NCI-H510A treated with DMSO at 0.1 percent for 48 hours (cell line): ENCODE results near the gene CARM1.
"Not testable (repeated sequence)": the region's sequence is repeated elsewhere in the genome, so short reads cannot be mapped to it uniquely, and the experiment has no call there.

Source experiments
- DNase-seq: peaks from one replicate; lab custom pipeline; 2025; lab: John Stamatoyannopoulos, UW

The CARM1 gene

DNA sequence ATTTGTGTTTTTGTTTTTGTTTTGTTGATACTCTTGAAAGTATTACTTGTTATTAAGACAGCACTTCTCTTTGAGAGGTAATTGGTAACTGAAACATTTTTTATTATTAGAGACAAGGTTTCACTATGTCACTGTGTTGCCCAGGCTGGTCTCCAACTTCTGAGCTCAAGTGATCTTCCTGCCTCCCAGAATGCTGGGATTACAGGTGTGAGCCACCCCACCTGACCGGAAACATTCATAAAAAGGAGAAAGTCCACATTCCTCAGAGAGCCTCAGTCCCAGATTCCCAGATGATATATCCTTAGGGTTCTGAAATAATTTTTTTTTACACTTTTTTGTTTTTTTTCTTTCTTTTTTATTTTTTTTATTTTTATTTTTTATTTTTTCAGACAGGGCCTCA lies 2.7 kb downstream of the CARM1 start:
- no peak for DNase-seq

- DNase-seq, result no peak
These were observed 5.3 kb downstream of the CARM1 start for GRCh38 chr19:10876459-10877240.

DNA sequence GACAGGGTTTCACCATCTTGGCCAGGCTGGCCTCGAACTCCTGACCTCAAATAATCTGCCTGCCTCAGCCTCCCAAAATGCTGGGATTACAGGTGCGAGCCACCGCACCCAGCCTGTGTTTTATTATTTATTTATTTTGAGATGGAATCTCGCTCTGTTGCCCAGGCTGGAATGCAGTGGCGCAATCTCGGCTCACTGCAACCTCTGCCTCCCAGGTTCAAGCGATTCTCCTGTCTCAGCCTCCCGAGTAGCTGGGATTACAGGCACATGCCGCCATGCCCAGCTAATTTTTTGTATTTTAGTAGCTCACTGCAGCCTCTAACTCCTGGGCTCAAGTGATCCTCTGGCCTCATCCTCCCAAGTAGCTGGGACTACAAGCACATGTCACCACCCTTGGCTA lies 6.3 kb downstream of the CARM1 start:
- DNase-seq, result not testable (repeated sequence)

DNA sequence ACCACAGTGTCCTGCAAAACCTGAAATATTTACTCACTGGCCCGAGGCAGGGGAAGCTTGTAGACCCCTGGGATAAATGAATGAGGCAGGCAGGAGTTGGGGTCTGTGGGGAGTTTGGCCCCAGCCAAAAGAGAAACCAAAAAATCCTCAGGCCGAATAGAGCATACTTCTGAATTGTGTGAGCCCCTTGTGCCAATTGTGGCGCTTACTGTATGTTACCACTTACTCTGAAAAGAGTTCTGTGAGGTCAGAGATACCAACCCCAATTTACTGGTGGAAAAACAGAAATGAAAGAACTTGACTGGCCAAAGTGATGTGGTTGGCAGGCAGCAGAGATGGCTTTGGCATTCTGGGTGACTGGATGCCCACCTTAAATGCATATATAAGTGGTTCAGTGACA lies 6.9 kb downstream of the CARM1 start:
- no peak for DNase-seq

- no peak for DNase-seq
These were observed 10.2 kb downstream of the CARM1 start for GRCh38 chr19:10881403-10882107.

GRCh38 chr19:10882108-10882457 lies 10.7 kb downstream of the CARM1 start:
- DNase-seq, result no peak

DNA sequence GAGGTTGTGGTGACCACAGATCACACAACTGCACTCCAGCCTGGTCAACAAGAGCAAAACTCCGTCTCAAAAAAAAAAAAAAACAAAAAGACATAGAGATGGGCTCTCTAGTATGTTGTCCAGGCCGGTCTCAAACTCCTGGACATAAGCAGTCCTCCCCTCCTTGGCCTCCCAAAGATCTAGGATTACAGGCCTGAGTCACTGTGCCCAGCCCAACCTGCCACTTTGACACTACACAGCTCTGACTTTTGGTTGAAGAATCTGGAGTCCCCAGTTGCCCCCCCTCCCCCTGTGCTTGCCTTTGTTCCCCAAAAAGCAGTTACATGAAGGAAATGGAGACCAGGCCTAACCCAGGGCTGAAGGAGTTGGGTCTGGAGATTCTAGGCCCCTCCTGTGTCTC lies 12.9 kb downstream of the CARM1 start:
- no peak for DNase-seq

DNA sequence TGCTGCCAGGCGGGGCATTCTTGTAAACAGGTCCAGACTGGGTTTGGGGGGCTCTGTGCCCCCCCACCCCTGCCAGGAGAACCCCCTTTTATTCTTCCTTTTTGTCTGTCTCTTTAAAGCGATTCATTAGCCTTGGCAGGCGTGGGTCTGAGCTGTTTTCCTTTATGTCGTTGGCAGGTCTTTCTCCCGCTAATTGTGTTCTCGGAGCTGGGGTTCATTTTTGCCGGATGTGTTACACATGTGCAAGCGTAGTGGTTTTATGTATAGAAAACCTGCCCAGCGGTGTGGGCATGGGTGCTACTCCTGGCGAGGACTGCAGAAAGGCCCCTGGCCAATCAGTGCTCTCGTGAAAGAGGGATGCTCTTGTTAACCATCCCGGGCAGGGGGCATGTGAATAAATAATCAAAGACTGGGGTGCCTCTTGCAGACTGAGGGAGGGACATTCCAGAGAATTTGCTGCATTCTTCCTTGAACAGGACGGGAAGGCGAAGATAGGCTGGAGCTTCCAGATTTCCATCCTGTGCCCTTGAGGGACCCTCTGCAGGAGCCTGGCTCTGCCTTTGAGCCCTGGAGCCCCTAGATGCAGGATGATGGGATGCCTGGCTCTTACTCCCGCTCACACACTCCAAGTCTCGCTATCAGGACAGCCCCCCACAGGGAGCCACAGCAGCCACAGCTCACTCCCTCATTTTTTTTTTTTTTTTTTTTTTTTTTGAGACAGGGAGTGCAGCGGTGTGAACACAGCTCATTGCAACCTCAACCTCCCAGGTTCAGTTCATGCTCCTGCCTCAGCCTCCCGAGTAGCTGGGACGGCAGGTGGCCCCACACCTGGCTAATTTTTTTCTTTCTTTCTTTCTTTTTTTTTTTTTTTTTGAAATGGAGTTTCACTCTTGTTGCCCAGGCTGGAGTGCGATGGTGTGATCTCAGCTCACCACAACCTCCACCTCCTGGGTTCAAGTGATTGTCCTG lies 14.1 kb downstream of the CARM1 start:
- DNase-seq, result no peak

GRCh38 chr19:10887616-10888367 lies 16.4 kb downstream of the CARM1 start:
- no peak for DNase-seq

DNA sequence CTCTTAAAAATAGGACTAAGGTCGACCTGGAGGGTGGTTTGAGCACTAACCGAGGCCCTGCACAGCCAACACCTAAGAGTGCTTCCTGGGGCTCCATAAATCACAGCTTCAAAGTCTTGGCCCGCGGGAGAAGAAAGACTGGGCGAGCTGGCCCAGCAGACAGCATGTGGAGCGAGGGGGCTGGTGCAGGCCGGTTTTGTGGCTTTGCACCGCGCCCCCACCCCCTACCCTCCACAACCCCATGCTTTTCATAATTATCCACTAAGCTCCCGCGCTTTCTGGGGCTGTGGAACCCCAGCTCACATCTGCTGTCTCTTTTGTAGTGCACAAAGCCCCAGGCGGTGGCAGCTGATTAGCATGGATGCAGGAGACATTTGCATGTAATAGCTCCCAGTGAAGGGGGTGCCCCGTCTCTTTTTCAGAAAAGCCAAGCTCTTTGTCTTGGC lies 17.1 kb downstream of the CARM1 start:
- DNase-seq, result no peak

GRCh38 chr19:10889880-10890279 lies 18.5 kb downstream of the CARM1 start:
- no peak for DNase-seq

- peak; percentile 91 for DNase-seq
These were observed 20.2 kb downstream of the CARM1 start for GRCh38 chr19:10891405-10892086.

DNA sequence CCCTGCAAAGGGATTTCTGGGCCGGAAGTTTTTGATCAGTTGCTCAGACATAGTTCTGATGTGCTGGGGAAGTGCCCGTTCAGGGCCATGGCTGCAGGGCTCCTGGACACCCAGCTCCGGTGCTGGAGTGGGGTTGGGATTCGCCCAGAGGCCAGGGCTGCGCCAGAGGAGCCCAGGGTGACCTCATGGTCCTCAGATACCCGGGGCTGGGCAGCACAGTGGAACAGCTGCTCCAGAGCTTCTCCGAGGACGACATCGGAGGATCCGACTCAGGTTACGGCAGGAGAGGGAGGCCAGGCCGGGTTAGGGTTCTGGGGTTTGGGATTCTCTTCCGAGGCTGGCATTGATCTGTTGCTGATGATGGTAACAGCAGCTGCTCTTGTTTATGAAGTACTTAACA lies 20.9 kb downstream of the CARM1 start:
- peak; percentile 76 for DNase-seq

DNA sequence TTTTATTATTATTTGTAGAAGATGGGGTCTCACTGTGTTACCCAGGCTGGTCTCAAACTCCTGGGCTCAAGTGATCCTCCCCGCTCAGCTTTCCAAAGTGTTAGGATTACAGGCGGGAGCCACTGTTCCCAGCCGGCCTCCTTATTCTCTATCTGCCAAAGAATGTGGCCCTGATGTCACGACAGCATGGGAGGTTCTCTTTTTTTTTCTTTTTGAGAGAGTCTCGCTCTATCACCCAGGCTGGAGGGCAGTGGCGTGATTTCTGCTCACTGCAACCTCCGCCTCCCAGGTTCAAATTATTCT lies 23.5 kb downstream of the CARM1 start:
- DNase-seq, result no peak

DNA sequence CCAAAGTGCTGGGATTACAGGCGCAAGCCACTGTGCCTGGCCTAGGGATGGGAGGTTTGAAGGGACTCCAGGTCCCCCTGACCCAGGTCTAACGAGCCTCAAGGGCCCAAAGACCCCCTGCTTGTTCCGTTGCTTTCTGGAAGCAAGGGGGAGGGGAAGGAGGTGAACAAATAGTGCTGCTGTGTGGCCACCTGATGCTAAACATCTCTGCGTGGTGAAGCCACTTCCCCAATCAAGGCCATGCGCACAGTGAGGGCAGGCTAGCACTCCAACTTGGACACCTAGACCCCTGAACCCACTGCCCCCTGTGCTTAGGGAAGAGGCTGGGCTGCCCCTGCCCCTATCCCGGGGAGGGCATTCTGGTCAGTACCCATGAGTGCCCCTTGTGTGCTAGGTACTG lies 24.0 kb downstream of the CARM1 start:
- DNase-seq, result no peak

GRCh38 chr19:10895920-10896319 lies 24.6 kb downstream of the CARM1 start:
- no peak for DNase-seq

DNA sequence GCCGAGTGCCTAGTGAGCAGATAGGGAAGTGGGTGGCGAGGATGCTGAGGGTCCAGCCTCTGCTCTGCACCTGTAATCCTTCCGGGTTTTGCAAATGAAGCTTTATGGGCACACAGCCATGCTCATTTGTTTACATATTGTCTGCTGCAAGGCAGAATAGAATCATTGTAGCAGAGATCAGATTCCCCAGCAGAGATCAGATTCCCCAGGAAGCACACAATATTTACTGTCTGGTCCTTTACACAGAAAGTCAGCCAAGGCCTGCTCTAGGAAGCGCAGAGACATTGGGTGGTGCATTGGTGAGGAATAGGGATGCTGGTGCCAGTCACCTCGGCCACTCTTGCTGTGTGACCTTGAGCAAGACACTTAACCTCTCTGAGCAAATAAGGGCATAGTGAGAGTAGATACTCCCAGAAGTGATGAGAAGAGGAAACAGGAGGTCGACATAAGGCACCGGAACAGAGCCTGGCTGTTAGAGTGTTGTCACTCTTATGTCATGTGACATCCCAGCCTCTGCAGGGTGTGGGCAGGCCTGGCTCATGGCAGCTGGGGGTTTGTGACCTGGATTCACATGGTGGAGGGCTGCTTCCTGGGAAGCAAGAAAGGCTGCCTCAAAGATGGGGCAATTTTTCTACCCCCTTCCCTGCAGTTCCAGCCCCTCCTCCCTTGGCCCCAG lies 25.6 kb downstream of the CARM1 start:
- peak; percentile 93 for DNase-seq

DNA sequence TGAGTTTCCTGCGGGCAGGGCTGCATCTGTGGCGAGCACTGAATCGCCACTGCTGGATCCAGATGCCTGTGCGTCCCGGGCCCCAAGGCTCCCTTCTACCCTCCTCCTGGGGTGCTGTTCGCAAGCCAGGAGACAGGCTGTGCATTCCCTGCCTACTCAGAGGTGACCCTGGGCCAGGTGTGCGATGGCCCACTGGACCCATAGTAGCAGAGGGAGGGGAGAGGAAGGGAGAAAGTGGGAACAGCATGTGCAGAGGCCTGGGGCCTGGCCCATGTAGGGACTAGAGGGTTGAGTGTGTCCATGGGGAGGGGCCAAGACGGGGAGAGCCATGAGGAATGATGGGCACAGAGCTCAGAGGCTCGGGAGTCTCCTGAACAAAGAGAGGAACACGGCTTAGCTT lies 27.3 kb downstream of the CARM1 start:
- no peak for DNase-seq

- peak; percentile 52 for DNase-seq
These were observed 27.8 kb downstream of the CARM1 start for GRCh38 chr19:10899151-10899653.

DNA sequence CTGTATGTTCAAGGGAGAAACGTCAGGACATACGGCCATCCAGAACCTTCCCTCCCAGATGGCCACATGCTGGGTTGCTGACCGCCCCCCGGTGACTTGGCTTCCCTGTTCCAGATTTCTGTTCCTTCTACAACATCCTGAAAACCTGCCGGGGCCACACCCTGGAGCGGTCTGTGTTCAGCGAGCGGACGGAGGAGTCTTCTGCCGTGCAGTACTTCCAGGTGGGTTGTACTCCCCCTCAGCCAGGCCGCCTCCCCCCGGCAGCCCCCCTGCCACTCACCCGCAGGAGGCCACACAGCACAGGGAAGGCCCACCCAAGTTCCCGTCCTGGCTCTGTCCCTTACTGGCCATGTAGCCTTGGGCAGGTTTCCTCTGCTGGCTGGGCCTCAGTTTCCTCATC lies 36.6 kb downstream of the CARM1 start:
- DNase-seq, result no peak
